PC-3 (cell line): Measurements from ENCODE around the gene EGFL8.

Source experiments
- EZH2 ChIP-seq: fragments of 300-600 bp; sonication (generic); IDR thresholded peaks from one replicate; pipeline ENCODE4 v1.6.1; 2017; ENCODE audit warnings: antibody characterized with exemption, mild to moderate bottlenecking, low read length; ENCODE audit not compliant: unreplicated experiment
- EZH2phosphoT487 ChIP-seq: fragments of 300-600 bp; sonication (generic); IDR thresholded peaks from 2 replicates; pipeline ENCODE4 v1.6.1; 2018; ENCODE audit warnings: mild to moderate bottlenecking, antibody characterized with exemption, low read length, borderline replicate concordance
- TF ChIP-seq, protein P1 (sequence below): fragments of 300-600 bp; sonication (generic); conservative IDR thresholded peaks from 2 replicates; pipeline ENCODE4 v1.5.1; 2017; ENCODE audit warnings: antibody characterized with exemption, low read depth, mild to moderate bottlenecking, low read length

DNA sequence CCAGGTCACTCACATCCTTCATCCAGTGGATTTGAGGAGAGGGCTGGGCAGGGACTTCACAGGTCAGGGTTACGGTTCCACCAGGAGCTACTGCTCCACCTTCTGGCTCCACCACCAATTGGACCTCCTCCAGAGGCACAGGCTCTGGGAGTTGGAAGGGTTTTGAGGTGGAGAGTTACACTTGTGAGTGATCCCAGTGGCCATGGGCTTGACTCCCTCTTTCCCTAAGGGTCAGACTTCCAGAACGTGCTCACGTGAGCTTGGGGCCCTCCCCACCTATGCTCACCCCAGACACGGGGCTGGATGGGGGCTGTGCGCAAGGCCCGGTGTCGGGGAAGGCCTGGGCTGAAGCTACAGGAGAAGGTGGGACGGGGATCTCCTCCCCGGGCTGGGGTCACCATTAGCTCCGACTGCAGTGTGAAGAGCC lies 18.2 kb downstream of the EGFL8 start:
- TF ChIP-seq, protein P1, sequence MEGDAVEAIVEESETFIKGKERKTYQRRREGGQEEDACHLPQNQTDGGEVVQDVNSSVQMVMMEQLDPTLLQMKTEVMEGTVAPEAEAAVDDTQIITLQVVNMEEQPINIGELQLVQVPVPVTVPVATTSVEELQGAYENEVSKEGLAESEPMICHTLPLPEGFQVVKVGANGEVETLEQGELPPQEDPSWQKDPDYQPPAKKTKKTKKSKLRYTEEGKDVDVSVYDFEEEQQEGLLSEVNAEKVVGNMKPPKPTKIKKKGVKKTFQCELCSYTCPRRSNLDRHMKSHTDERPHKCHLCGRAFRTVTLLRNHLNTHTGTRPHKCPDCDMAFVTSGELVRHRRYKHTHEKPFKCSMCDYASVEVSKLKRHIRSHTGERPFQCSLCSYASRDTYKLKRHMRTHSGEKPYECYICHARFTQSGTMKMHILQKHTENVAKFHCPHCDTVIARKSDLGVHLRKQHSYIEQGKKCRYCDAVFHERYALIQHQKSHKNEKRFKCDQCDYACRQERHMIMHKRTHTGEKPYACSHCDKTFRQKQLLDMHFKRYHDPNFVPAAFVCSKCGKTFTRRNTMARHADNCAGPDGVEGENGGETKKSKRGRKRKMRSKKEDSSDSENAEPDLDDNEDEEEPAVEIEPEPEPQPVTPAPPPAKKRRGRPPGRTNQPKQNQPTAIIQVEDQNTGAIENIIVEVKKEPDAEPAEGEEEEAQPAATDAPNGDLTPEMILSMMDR = no peak
- TF ChIP-seq EZH2phosphoT487 (no peak), EZH2 (no peak)
